C4-2B (cell line): ENCODE measurements around the gene AURKAIP1.

Source experiments
- CTCF ChIP-seq: fragments of 450-650 bp; conservative IDR thresholded peaks from 2 replicates; pipeline ENCODE4 v1.5.1; 2017; ENCODE audit warnings: mild to moderate bottlenecking
- ZFX ChIP-seq: fragments of 450-650 bp; IDR thresholded peaks from 2 replicates; pipeline ENCODE4 v1.6.1; 2017

GRCh38 chr1:1367315-1367714 lies 7.7 kb downstream of the AURKAIP1 start:
- TF ChIP-seq CTCF (no peak), ZFX (no peak)
